OCI-LY7 (cell line): ENCODE measurements around the gene ZNF655.

Source experiments
- CTCF ChIP-seq: fragments of 200-600 bp; sonication (generic); conservative IDR thresholded peaks from 2 replicates; pipeline ENCODE4 v1.5.1; 2014; ENCODE audit warnings: mild to moderate bottlenecking, antibody characterized with exemption, low read length, moderate library complexity, mixed read lengths
- EZH2phosphoT487 ChIP-seq: fragments of 200-600 bp; sonication (generic); IDR thresholded peaks from 2 replicates; pipeline ENCODE4 v1.6.1; 2018; ENCODE audit warnings: low read depth, borderline replicate concordance, mild to moderate bottlenecking, mixed run types, antibody characterized with exemption, low read length, moderate library complexity, mixed read lengths

- TF ChIP-seq CTCF (no peak), EZH2phosphoT487 (no peak)
These were observed 47.1 kb downstream of the ZNF655 start for GRCh38 chr7:99605527-99605926.
